SK-N-SH treated with all-trans-retinoic acid at 6 μM for 48 hours (cell line): ENCODE results near the gene RAP2A.

Source experiments
- ATAC-seq: fragments of 200-7000 bp; cut with Tn5 transposase; 3 replicates; pipeline ENCODE4 v1.9.1; 2020; ENCODE audit warnings: mild to moderate bottlenecking, moderate library complexity
- ARNTL ChIP-seq: fragments of 450-650 bp; formaldehyde crosslinking; IDR thresholded peaks from 2 replicates; pipeline ENCODE4 v1.5.0; 2020; ENCODE audit warnings: low read depth, mild to moderate bottlenecking, moderate library complexity, borderline replicate concordance
- BACH2 ChIP-seq: fragments of 250-450 bp; sonication (Bioruptor Pico); IDR thresholded peaks from 2 replicates; pipeline ENCODE4 v1.9.0; 2021; ENCODE audit warnings: mild to moderate bottlenecking, borderline replicate concordance
- CREB5 ChIP-seq: fragments of 250-450 bp; sonication (Bioruptor Pico); IDR thresholded peaks from 2 replicates; pipeline ENCODE4 v1.5.1; 2020; ENCODE audit warnings: low read depth, mild to moderate bottlenecking, moderate library complexity
- CSDC2 ChIP-seq: fragments of 250-450 bp; sonication (Bioruptor Pico); IDR thresholded peaks from 2 replicates; pipeline ENCODE4 v1.5.0; 2020; ENCODE audit warnings: mild to moderate bottlenecking, moderate library complexity
- CSRNP3 ChIP-seq: fragments of 250-450 bp; sonication (Bioruptor Pico); IDR thresholded peaks from 2 replicates; pipeline ENCODE4 v1.5.1; 2021; ENCODE audit warnings: mild to moderate bottlenecking, moderate library complexity
- ESRRG ChIP-seq: fragments of 250-450 bp; sonication (Bioruptor Pico); IDR thresholded peaks from 2 replicates; pipeline ENCODE4 v1.6.1; 2021; ENCODE audit warnings: mild to moderate bottlenecking
- GLIS3 ChIP-seq: fragments of 250-450 bp; sonication (Bioruptor Pico); IDR thresholded peaks from 2 replicates; pipeline ENCODE4 v1.5.0; 2020; ENCODE audit warnings: mild to moderate bottlenecking, moderate library complexity
- ISL1 ChIP-seq: fragments of 250-450 bp; sonication (Bioruptor Pico); IDR thresholded peaks from 2 replicates; pipeline ENCODE4 v2.1.2; 2022; ENCODE audit warnings: mild to moderate bottlenecking, moderate library complexity
- OSR1 ChIP-seq: fragments of 250-450 bp; sonication (Bioruptor Pico); IDR thresholded peaks from 2 replicates; pipeline ENCODE4 v1.8.0; 2022; ENCODE audit warnings: moderate library complexity, mild to moderate bottlenecking, inconsistent platforms
- PATZ1 ChIP-seq: fragments of 250-450 bp; sonication (Bioruptor Pico); IDR thresholded peaks from 2 replicates; pipeline ENCODE4 v1.8.0; 2020; ENCODE audit warnings: mild to moderate bottlenecking, moderate library complexity, borderline replicate concordance
- POU6F1 ChIP-seq: fragments of 250-450 bp; sonication (Bioruptor Pico); IDR thresholded peaks from 2 replicates; pipeline ENCODE4 v1.8.0; 2021; ENCODE audit warnings: low read depth, mild to moderate bottlenecking, moderate library complexity, borderline replicate concordance
- PPARA ChIP-seq: fragments of 250-450 bp; sonication (Bioruptor Pico); IDR thresholded peaks from 2 replicates; pipeline ENCODE4 v1.5.0; 2020; ENCODE audit warnings: mild to moderate bottlenecking, borderline replicate concordance
- RARB ChIP-seq: fragments of 250-450 bp; sonication (Bioruptor Pico); IDR thresholded peaks from 2 replicates; pipeline ENCODE4 v1.8.0; 2021; ENCODE audit warnings: mild to moderate bottlenecking, moderate library complexity
- SNAI2 ChIP-seq: fragments of 250-450 bp; sonication (Bioruptor Pico); IDR thresholded peaks from 2 replicates; pipeline ENCODE4 v1.5.0; 2020; ENCODE audit warnings: mild to moderate bottlenecking, moderate library complexity
- TCF4 ChIP-seq: fragments of 250-450 bp; sonication (Bioruptor Pico); IDR thresholded peaks from 2 replicates; pipeline ENCODE4 v1.8.0; 2021; ENCODE audit warnings: mild to moderate bottlenecking, moderate library complexity, borderline replicate concordance
- TOX ChIP-seq: fragments of 250-450 bp; sonication (Bioruptor Pico); IDR thresholded peaks from 2 replicates; pipeline ENCODE4 v1.8.0; 2021; ENCODE audit warnings: mild to moderate bottlenecking, moderate library complexity, borderline replicate concordance
- TSHZ2 ChIP-seq: fragments of 250-450 bp; sonication (Bioruptor Pico); IDR thresholded peaks from 2 replicates; pipeline ENCODE4 v1.5.0; 2020; ENCODE audit warnings: mild to moderate bottlenecking, moderate library complexity
- ZC3H10 ChIP-seq: fragments of 250-450 bp; sonication (Bioruptor Pico); IDR thresholded peaks from 2 replicates; pipeline ENCODE4 v1.5.1; 2021; ENCODE audit warnings: mild to moderate bottlenecking, moderate library complexity
- ZFP3 ChIP-seq: fragments of 250-450 bp; sonication (Bioruptor Pico); IDR thresholded peaks from 2 replicates; pipeline ENCODE4 v1.5.0; 2020; ENCODE audit warnings: mild to moderate bottlenecking, moderate library complexity

RAP2A gene

GRCh38 chr13:97492684-97493371 is 58.9 kb downstream of the RAP2A start:
- ATAC-seq: no peak
- TF ChIP-seq PPARA (CRISPR knock-in tag) (no peak), TOX (no peak), CREB5 (no peak), TCF4 (CRISPR knock-in tag) (no peak), BACH2 (no peak), ZC3H10 (CRISPR knock-in tag) (no peak), ZFP3 (CRISPR knock-in tag) (no peak), SNAI2 (no peak), ISL1 (CRISPR knock-in tag) (no peak), POU6F1 (no peak), OSR1 (CRISPR knock-in tag) (no peak), ARNTL (CRISPR knock-in tag) (no peak), CSDC2 (CRISPR knock-in tag) (no peak), CSRNP3 (no peak), GLIS3 (CRISPR knock-in tag) (no peak)

GRCh38 chr13:97493456-97493855 is 59.5 kb downstream of the RAP2A start:
- no peak for ATAC-seq
- TF ChIP-seq POU6F1 (no peak), ISL1 (CRISPR knock-in tag) (no peak), PATZ1 (CRISPR knock-in tag) (no peak), ESRRG (CRISPR knock-in tag) (no peak), CREB5 (no peak), TSHZ2 (CRISPR knock-in tag) (no peak), ARNTL (CRISPR knock-in tag) (no peak), RARB (CRISPR knock-in tag) (no peak)
